ENCODE measurements around the gene SCRN2.

Gene SCRN2

GRCh38 chr17:47801906-47802305 lies 39.2 kb downstream of the SCRN2 start:
- H3K36me3 ChIP-seq = peaks cover 2% of the 10 kb centered on the region
- H3K27ac ChIP-seq = no peak overlapping the region
- no peak for DNase-seq
- TF ChIP-seq CTCF (IDR thresholded peaks at IDR 0.05; ENCODE audit: low read depth, low read length) = no peak
- H3K27me3 ChIP-seq (ENCODE audit: insufficient read depth, low read depth, severe bottlenecking) = no peaks in the 10 kb centered on the region
- H3K4me3 ChIP-seq (ENCODE audit: low read depth, low read length) = no peak overlapping the region
- H3K9me3 ChIP-seq (ENCODE audit: severe bottlenecking) = no peaks in the 10 kb centered on the region

DNA sequence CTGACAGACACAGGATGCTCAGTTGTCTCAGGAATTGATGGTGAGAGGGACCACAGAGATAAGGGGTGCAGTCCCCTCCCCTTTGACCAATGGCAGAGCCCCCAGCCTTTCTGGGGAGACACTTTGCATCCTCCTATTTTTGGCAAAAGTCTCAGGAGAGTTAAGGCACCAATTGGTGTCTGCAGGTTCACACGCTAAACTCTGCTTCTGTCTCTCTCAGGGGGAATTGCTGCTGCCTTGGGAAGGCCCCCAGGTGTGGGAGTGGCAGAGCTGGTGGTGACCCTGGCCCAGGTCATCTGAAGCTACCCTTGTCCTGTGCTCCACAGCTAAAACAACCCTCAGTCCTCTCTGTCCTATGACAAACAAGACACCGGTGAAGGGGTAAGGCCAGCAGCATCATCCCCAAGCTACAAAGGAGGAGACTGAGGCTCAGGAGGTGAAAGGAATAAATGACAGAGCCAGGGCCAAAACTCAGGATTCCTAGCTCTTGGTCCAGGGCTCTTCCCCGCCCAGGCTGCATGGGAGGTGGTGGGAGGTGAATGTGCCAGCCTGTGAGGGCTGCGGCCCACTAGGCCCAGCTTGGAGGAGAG lies 39.8 kb downstream of the SCRN2 start:
- Histone ChIP-seq H3K4me3 (ENCODE audit: low read depth, low read length) (no peak overlapping the region), H3K27me3 (ENCODE audit: insufficient read depth, low read depth, severe bottlenecking) (no peaks in the 10 kb centered on the region)
- TF ChIP-seq CTCF (IDR thresholded peaks at IDR 0.05; ENCODE audit: low read depth, low read length) = no peak

GRCh38 chr17:47800686-47801085 lies 40.4 kb downstream of the SCRN2 start:
- H3K9me3 ChIP-seq (ENCODE audit: severe bottlenecking) = no peaks in the 10 kb centered on the region
- DNase-seq = no peak
- TF ChIP-seq CTCF (IDR thresholded peaks at IDR 0.05; ENCODE audit: low read depth, low read length) = no peak

More for the DNA sequence above, 39.8 kb downstream of the SCRN2 start:
- no peak for DNase-seq
- H3K36me3 ChIP-seq = no peaks in the 10 kb centered on the region
- no peak overlapping the region for H3K27ac ChIP-seq
- H3K9me3 ChIP-seq (ENCODE audit: severe bottlenecking) = no peaks in the 10 kb centered on the region

DNA sequence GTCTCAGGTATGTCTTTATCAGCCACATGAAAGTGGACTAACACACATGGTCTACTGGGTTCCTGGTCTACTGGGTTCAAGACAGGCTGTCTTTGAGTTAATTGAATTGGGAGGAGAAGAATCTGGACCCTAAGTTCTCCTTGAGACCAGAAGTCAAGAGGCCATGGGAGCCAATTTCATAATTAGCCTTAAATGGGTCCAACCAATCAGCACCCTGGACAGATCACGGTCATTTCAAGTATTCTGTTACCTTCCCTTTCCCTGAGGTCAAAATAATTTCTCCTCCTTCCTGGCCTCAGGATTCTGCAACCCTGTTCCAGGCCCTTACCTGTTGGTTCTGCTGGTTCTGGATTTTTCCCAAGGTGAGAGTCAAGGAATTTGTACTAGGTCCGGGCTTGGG lies 43.3 kb downstream of the SCRN2 start:
- no peak for TF ChIP-seq CTCF (IDR thresholded peaks at IDR 0.05; ENCODE audit: low read depth, low read length)
- Histone ChIP-seq H3K4me3 (ENCODE audit: low read depth, low read length) (no peak overlapping the region), H3K27ac (no peak overlapping the region), H3K9me3 (ENCODE audit: severe bottlenecking) (no peaks in the 10 kb centered on the region), H3K27me3 (ENCODE audit: insufficient read depth, low read depth, severe bottlenecking) (no peaks in the 10 kb centered on the region), H3K36me3 (no peaks in the 10 kb centered on the region)
- DNase-seq = no peak

More at GRCh38 chr17:47800686-47801085, 40.4 kb downstream of the SCRN2 start:
- Histone ChIP-seq H3K27me3 (ENCODE audit: insufficient read depth, low read depth, severe bottlenecking) (no peaks in the 10 kb centered on the region), H3K27ac (no peak overlapping the region), H3K36me3 (no peaks in the 10 kb centered on the region), H3K4me3 (ENCODE audit: low read depth, low read length) (no peak overlapping the region)

DNA sequence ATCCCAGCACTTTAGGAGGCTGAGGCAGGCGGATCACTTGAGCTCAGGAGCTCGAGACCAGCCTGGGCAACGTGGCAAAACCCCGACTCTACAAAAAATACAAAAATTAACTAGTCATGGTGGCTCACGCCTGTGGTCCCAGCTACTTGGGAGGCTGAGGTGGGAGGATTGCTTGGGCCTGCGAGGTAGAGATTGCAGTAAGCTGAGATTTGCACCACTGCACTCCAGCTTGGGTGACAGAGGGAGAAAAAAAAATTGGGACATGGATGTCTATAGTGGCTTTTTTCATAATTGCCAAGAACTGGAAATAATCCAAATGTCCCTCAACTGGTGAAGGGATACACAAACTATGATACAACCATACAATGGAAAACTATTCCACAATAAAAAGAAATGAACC lies 48.1 kb downstream of the SCRN2 start:
- Histone ChIP-seq H3K27me3 (ENCODE audit: insufficient read depth, low read depth, severe bottlenecking) (no peaks in the 10 kb centered on the region), H3K4me3 (ENCODE audit: low read depth, low read length) (no peak overlapping the region), H3K36me3 (no peaks in the 10 kb centered on the region), H3K27ac (no peak overlapping the region), H3K9me3 (ENCODE audit: severe bottlenecking) (no peaks in the 10 kb centered on the region)
- no peak for TF ChIP-seq CTCF (IDR thresholded peaks at IDR 0.05; ENCODE audit: low read depth, low read length)
- DNase-seq = no peak

DNA sequence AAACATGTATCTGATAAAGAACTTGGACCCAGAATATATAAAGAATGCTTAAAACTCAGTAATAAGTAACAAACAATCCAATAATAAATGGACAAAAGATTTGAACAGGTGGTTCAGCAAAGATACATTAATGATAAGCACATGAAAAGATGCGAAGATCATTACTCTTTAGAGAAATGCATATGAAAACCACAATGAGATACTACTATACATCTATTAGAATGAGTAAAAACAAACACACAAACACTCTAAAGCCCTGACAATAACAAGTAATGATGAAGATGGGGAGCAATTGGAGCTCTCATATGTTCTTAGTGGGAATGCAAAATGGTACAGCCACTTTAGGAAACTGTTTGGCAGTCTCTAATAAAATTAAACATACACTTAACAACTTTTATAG lies 48.6 kb downstream of the SCRN2 start:
- H3K27me3 ChIP-seq (ENCODE audit: insufficient read depth, low read depth, severe bottlenecking) = no peaks in the 10 kb centered on the region
- no peak for DNase-seq
- H3K4me3 ChIP-seq (ENCODE audit: low read depth, low read length) = no peak overlapping the region
- no peaks in the 10 kb centered on the region for H3K36me3 ChIP-seq
- H3K27ac ChIP-seq = no peak overlapping the region
- TF ChIP-seq CTCF (IDR thresholded peaks at IDR 0.05; ENCODE audit: low read depth, low read length) = no peak
- H3K9me3 ChIP-seq (ENCODE audit: severe bottlenecking) = no peaks in the 10 kb centered on the region

All from WERI-Rb-1 (cell line).